Measurements from ENCODE around the gene IL17RC. TPM values are rescaled to one million over a fixed set of nuclear protein-coding genes. Genes with fewer than 3 reads are reported as not detected.

The IL17RC gene
- total and polyA plus RNA-seq, 2 of the 8 experiments (the other 6 are each of a cell fraction or from before 2014, with no cell fraction given), result 11.8 to 13.0 TPM

- no peak for TF ChIP-seq CHD7 (IDR thresholded peaks at IDR 0.05; ENCODE audit: insufficient replicate concordance, low read length)
- no peak for TF ChIP-seq POU5F1 (IDR thresholded peaks at IDR 0.05; ENCODE audit: low read depth, low read length)
- TF ChIP-seq USF2 (IDR thresholded peaks at IDR 0.05; ENCODE audit: low read length), result no peak
- TF ChIP-seq SIN3A (conservative IDR thresholded peaks at IDR 0.05 in 1 of 2, IDR thresholded peaks at IDR 0.05 in 1 of 2; ENCODE audit: low read depth in 1 of 2, low read length in 2 of 2), result 0 out of 4 replicates have a peak, but pooled peaks of 1 of the 2 experiments have one; percentile 40
- no peak for TF ChIP-seq RFX5 (IDR thresholded peaks at IDR 0.05; ENCODE audit: borderline replicate concordance, low read depth, low read length)
- no peak for TF ChIP-seq ATF3 (IDR thresholded peaks at IDR 0.05; ENCODE audit: insufficient read depth, low read depth, low read length)
- no peak for TF ChIP-seq CBX5 (IDR thresholded peaks at IDR 0.05; ENCODE audit: low read depth, low read length)
Observed at GRCh38 chr3:9915254-9916141, 1.4 kb upstream of the IL17RC start (continued).
